K562 (cell line): ENCODE results near the gene AGPAT4. TPM values are rescaled to one million over a fixed set of nuclear protein-coding genes. Genes with fewer than 3 reads are reported as not detected.
A peak's percentile ranks its signal among the peaks of the same experiment; 100 is the strongest.

Experiments used
- ATF1 ChIP-seq, 2 experiments: fragments of 450-650 bp in 1 of 2; IDR thresholded peaks; 2 replicates each; pipeline ENCODE4 v1.6.1; 2016; ENCODE audit warnings: missing compliant biosample characterization in 1 of 2, missing genetic modification characterization in 1 of 2
- DIDO1 ChIP-seq: fragments of 450-650 bp; IDR thresholded peaks from 2 replicates; pipeline ENCODE4 v1.6.1; 2016; ENCODE audit warnings: low read depth, missing biosample characterization, missing genetic modification characterization
- DPF2 ChIP-seq: fragments of 450-650 bp; IDR thresholded peaks from 2 replicates; pipeline ENCODE4 v1.6.1; 2016
- IRF2 ChIP-seq: sonication (generic); formaldehyde crosslinking; IDR thresholded peaks from 2 replicates; pipeline ENCODE4 v1.8.1; 2022; ENCODE audit warnings: mild to moderate bottlenecking, missing genetic modification reagents
- KLF10 ChIP-seq: fragments of 250-450 bp; sonication (Bioruptor Pico); IDR thresholded peaks from 2 replicates; pipeline ENCODE4 v1.6.1; 2021; ENCODE audit warnings: matching md5 sums
- NRF1 ChIP-seq, 2 experiments: fragments of 450-650 bp; IDR thresholded peaks in 1 of 2; conservative IDR thresholded peaks in 1 of 2; 2 replicates each; pipeline ENCODE4 v1.6.1; 2014; ENCODE audit warnings: mild to moderate bottlenecking in 2 of 2
- POLR2G ChIP-seq: fragments of 200-400 bp; formaldehyde crosslinking; IDR thresholded peaks from 2 replicates; pipeline ENCODE4 v1.6.1; 2017; ENCODE audit warnings: low read depth, mild to moderate bottlenecking, antibody characterized with exemption, low read length, moderate library complexity
- RNF2 ChIP-seq: sonication (generic); IDR thresholded peaks from 2 replicates; pipeline ENCODE4 v1.6.1; 2016
- SIN3A ChIP-seq, 2 experiments: fragments of 150-350 bp in 1 of 2; IDR thresholded peaks; 2 replicates each; pipeline ENCODE4 v1.6.1; 2011 to 2016; ENCODE audit warnings: borderline replicate concordance in 2 of 2, low read depth in 2 of 2, low read length in 2 of 2, mild to moderate bottlenecking in 2 of 2, moderate library complexity in 2 of 2; ENCODE audit not compliant: control insufficient read depth in 1 of 2
- ZNF134 ChIP-seq: fragments of 250-450 bp; sonication (Bioruptor Pico); conservative IDR thresholded peaks from 2 replicates; pipeline ENCODE4 v1.4.0; 2020
- ZSCAN29 ChIP-seq: fragments of 450-650 bp; IDR thresholded peaks from 2 replicates; pipeline ENCODE4 v1.6.1; 2017
- polyA plus RNA-seq, 8 experiments: library from polyadenylated mRNA; depleted of rRNA in 4 of 8; stranded (reverse) in 5 of 8; unstranded in 3 of 8; fragments of >200 nt; fragmentation: Nextera tagmentation in 2 of 8; fragmentation: Illumina TruSeq in 1 of 8; extraction: Ambion mirVana in 2 of 8; extraction: Trizol in 1 of 8; gene quantifications; 2 replicates each; pipeline versions ENCODE4 v1.2.1 to v1.2.3, GENCODE V29; 2011 to 2014; ENCODE audit warnings: inconsistent platforms in 1 of 8, missing spikeins in 1 of 8
- total RNA-seq, 7 experiments: library from RNA; depleted of rRNA in 6 of 7; stranded (reverse); fragments of >200 nt in 6 of 7; fragmentation: Illumina TruSeq in 2 of 7; extraction: Trizol in 2 of 7; gene quantifications; 2 replicates each; pipeline versions ENCODE4 v1.2.1 to v1.2.3, GENCODE V29; 2011 to 2021; ENCODE audit warnings: low replicate concordance in 1 of 7
- TF ChIP-seq, protein P1 (sequence below): fragments of 150-350 bp; conservative IDR thresholded peaks from 2 replicates; pipeline ENCODE4 v1.6.1; 2014; ENCODE audit warnings: low read length
- TF ChIP-seq, protein P2 (sequence below): fragments of 450-650 bp; formaldehyde crosslinking; IDR thresholded peaks from 2 replicates; pipeline ENCODE4 v1.4.0; 2022; ENCODE audit warnings: missing genetic modification characterization
- TF ChIP-seq, protein P3 (sequence below): fragments of 250-450 bp; sonication (Bioruptor Pico); IDR thresholded peaks from 2 replicates; pipeline ENCODE4 v1.5.0; 2020; ENCODE audit warnings: mild to moderate bottlenecking, borderline replicate concordance
- TF ChIP-seq, protein P4 (sequence below): fragments of 450-650 bp; IDR thresholded peaks from one replicate; pipeline ENCODE4 v1.6.1; 2018; ENCODE audit warnings: mild to moderate bottlenecking, moderate library complexity; ENCODE audit not compliant: partially characterized antibody
- TF ChIP-seq, protein P5 (sequence below): sonication (generic); formaldehyde crosslinking; IDR thresholded peaks from 2 replicates; pipeline ENCODE4 v1.8.0; 2022; ENCODE audit warnings: mild to moderate bottlenecking, missing genetic modification reagents

Gene AGPAT4
- total and polyA plus RNA-seq, 9 of the 15 experiments (the other 6 are each of a cell fraction or from before 2014, with no cell fraction given): 2.2 to 15.0 (median 5.7) TPM

DNA sequence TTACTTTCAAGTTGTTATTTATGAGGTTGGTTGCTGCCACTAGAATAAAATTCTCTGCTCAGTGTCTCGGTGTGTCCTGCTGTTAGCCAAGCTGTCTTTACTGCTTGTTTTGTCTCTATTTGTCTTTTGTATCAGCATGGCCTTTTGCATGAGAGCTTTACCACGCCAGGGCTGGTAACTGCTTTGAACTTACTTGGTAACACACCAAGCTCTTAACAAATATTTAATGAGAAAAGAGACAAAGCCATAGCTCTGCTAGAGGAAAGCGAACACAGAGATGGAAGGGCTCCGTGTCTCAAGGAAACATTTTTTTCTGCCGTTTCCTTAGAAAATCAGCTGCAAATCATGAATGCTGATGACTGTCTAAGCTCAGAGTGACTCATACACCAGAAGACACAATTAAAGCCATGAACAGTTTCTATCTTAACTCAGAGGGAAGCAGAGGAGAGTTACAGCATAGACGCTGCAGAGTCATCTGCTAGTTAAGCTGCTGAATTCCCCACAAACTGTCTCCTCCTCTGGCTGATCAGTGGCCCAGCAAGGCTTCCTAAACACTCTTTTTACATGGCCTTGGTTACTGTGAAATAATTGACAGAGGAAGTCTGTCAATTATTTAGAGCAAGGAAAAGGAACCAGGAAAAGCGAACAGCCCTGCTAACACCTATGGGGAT lies 44.8 kb downstream of the AGPAT4 start (continued):
- TF ChIP-seq IRF2 (CRISPR knock-in tag) (no peak), DPF2 (peak; percentile 92), NRF1 (conservative IDR thresholded peaks at IDR 0.05 in 1 of 2, IDR thresholded peaks at IDR 0.05 in 1 of 2) (no peak), RNF2 (no peak), ATF1 (CRISPR knock-in tag; IDR thresholded peaks at IDR 0.05) (no peak), ATF1 (tag; IDR thresholded peaks at IDR 0.05) (peak; percentile 51), DIDO1 (tag) (no peak), ZSCAN29 (peak; percentile 97), ZNF134 (no peak), POLR2G (no peak), SIN3A (IDR thresholded peaks at IDR 0.05; ENCODE audit: borderline replicate concordance in 2 of 2, control insufficient read depth in 1 of 2, low read depth in 2 of 2, low read length in 2 of 2) (no peak), KLF10 (no peak)
- TF ChIP-seq, protein P1, sequence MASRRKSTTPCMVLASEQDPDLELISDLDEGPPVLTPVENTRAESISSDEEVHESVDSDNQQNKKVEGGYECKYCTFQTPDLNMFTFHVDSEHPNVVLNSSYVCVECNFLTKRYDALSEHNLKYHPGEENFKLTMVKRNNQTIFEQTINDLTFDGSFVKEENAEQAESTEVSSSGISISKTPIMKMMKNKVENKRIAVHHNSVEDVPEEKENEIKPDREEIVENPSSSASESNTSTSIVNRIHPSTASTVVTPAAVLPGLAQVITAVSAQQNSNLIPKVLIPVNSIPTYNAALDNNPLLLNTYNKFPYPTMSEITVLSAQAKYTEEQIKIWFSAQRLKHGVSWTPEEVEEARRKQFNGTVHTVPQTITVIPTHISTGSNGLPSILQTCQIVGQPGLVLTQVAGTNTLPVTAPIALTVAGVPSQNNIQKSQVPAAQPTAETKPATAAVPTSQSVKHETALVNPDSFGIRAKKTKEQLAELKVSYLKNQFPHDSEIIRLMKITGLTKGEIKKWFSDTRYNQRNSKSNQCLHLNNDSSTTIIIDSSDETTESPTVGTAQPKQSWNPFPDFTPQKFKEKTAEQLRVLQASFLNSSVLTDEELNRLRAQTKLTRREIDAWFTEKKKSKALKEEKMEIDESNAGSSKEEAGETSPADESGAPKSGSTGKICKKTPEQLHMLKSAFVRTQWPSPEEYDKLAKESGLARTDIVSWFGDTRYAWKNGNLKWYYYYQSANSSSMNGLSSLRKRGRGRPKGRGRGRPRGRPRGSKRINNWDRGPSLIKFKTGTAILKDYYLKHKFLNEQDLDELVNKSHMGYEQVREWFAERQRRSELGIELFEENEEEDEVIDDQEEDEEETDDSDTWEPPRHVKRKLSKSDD: no peak
- TF ChIP-seq, protein P2, sequence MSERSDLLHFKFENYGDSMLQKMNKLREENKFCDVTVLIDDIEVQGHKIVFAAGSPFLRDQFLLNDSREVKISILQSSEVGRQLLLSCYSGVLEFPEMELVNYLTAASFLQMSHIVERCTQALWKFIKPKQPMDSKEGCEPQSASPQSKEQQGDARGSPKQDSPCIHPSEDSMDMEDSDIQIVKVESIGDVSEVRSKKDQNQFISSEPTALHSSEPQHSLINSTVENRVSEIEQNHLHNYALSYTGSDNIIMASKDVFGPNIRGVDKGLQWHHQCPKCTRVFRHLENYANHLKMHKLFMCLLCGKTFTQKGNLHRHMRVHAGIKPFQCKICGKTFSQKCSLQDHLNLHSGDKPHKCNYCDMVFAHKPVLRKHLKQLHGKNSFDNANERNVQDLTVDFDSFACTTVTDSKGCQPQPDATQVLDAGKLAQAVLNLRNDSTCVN (CRISPR knock-in tag): no peak
- TF ChIP-seq, protein P3, sequence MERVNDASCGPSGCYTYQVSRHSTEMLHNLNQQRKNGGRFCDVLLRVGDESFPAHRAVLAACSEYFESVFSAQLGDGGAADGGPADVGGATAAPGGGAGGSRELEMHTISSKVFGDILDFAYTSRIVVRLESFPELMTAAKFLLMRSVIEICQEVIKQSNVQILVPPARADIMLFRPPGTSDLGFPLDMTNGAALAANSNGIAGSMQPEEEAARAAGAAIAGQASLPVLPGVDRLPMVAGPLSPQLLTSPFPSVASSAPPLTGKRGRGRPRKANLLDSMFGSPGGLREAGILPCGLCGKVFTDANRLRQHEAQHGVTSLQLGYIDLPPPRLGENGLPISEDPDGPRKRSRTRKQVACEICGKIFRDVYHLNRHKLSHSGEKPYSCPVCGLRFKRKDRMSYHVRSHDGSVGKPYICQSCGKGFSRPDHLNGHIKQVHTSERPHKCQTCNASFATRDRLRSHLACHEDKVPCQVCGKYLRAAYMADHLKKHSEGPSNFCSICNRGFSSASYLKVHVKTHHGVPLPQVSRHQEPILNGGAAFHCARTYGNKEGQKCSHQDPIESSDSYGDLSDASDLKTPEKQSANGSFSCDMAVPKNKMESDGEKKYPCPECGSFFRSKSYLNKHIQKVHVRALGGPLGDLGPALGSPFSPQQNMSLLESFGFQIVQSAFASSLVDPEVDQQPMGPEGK (CRISPR knock-in tag): no peak
- TF ChIP-seq, protein P4, sequence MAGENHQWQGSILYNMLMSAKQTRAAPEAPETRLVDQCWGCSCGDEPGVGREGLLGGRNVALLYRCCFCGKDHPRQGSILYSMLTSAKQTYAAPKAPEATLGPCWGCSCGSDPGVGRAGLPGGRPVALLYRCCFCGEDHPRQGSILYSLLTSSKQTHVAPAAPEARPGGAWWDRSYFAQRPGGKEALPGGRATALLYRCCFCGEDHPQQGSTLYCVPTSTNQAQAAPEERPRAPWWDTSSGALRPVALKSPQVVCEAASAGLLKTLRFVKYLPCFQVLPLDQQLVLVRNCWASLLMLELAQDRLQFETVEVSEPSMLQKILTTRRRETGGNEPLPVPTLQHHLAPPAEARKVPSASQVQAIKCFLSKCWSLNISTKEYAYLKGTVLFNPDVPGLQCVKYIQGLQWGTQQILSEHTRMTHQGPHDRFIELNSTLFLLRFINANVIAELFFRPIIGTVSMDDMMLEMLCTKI: no peak
- TF ChIP-seq, protein P5, sequence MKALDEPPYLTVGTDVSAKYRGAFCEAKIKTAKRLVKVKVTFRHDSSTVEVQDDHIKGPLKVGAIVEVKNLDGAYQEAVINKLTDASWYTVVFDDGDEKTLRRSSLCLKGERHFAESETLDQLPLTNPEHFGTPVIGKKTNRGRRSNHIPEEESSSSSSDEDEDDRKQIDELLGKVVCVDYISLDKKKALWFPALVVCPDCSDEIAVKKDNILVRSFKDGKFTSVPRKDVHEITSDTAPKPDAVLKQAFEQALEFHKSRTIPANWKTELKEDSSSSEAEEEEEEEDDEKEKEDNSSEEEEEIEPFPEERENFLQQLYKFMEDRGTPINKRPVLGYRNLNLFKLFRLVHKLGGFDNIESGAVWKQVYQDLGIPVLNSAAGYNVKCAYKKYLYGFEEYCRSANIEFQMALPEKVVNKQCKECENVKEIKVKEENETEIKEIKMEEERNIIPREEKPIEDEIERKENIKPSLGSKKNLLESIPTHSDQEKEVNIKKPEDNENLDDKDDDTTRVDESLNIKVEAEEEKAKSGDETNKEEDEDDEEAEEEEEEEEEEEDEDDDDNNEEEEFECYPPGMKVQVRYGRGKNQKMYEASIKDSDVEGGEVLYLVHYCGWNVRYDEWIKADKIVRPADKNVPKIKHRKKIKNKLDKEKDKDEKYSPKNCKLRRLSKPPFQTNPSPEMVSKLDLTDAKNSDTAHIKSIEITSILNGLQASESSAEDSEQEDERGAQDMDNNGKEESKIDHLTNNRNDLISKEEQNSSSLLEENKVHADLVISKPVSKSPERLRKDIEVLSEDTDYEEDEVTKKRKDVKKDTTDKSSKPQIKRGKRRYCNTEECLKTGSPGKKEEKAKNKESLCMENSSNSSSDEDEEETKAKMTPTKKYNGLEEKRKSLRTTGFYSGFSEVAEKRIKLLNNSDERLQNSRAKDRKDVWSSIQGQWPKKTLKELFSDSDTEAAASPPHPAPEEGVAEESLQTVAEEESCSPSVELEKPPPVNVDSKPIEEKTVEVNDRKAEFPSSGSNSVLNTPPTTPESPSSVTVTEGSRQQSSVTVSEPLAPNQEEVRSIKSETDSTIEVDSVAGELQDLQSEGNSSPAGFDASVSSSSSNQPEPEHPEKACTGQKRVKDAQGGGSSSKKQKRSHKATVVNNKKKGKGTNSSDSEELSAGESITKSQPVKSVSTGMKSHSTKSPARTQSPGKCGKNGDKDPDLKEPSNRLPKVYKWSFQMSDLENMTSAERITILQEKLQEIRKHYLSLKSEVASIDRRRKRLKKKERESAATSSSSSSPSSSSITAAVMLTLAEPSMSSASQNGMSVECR (CRISPR knock-in tag): peak; percentile 42; the same call in 1 of the 2 replicates
